H1 (cell line): ENCODE results near the gene TBX4. TPM values are rescaled to one million over a fixed set of nuclear protein-coding genes. Genes with fewer than 3 reads are reported as not detected.

Source experiments
- CTCF ChIA-PET: fragments of 300-600 bp; sonication (Branson Sonifier 250); formaldehyde crosslinking; loops from one replicate; lab custom pipeline; 2021; ENCODE audit not compliant: partially characterized antibody; lab: Charles Lee
- POLR2A ChIA-PET: fragments of 300-600 bp; sonication (Branson Sonifier 250); formaldehyde crosslinking; loops from one replicate; lab custom pipeline; 2021; ENCODE audit warnings: inconsistent platforms; ENCODE audit not compliant: partially characterized antibody; lab: Charles Lee
- DNase-seq, 2 experiments: peaks; one replicate each; pipeline versions ENCODE4 v3.0.0 to v3.0.0-alpha.2; 2010 to 2022; ENCODE audit warnings: low spot score in 2 of 2, low read depth in 1 of 2, mixed read lengths in 1 of 2
- FAIRE-seq: peaks from 2 replicates; lab custom pipeline; 2011; peaks lifted over from hg19 to GRCh38; lab: Jason Lieb, UNC
- H2AFZ ChIP-seq: 2 replicates; pipeline ENCODE4 v1.8.1; 2012; ENCODE audit warnings: low read length, inconsistent platforms
- H2AK5ac ChIP-seq: 2 replicates; pipeline ENCODE4 v1.6.1; 2013; ENCODE audit warnings: low read depth, low read length
- H2BK120ac ChIP-seq: replicated peaks from 2 replicates; pipeline ENCODE3; 2013; ENCODE audit warnings: low read depth, low read length, inconsistent platforms
- H2BK12ac ChIP-seq: 2 replicates; pipeline ENCODE4 v1.6.1; 2013; ENCODE audit warnings: low read depth, low read length
- H2BK15ac ChIP-seq: 2 replicates; pipeline ENCODE4 v1.6.1; 2013; ENCODE audit warnings: low read length
- H2BK20ac ChIP-seq: 2 replicates; pipeline ENCODE4 v1.6.1; 2013; ENCODE audit warnings: low read length
- H2BK5ac ChIP-seq: 2 replicates; pipeline ENCODE4 v1.6.1; 2013; ENCODE audit warnings: low read depth, low read length
- H3K14ac ChIP-seq: 2 replicates; pipeline ENCODE4 v1.6.1; 2013; ENCODE audit warnings: inconsistent platforms; ENCODE audit not compliant: insufficient read length
- H3K18ac ChIP-seq: 2 replicates; pipeline ENCODE4 v1.6.1; 2013; ENCODE audit warnings: low read length; ENCODE audit errors: extremely low read depth
- H3K23ac ChIP-seq: 2 replicates; pipeline ENCODE4 v1.6.1; 2013; ENCODE audit warnings: inconsistent platforms; ENCODE audit not compliant: insufficient read length
- H3K23me2 ChIP-seq: 2 replicates; pipeline ENCODE4 v1.6.1; 2013; ENCODE audit warnings: low read depth, low read length
- H3K27ac ChIP-seq: 2 replicates; pipeline ENCODE4 v1.6.1; 2011; ENCODE audit warnings: low read depth, low read length, inconsistent platforms
- H3K27me3 ChIP-seq, 4 experiments: replicated peaks in 1 of 4; 1 replicate in 1 of 4; 2 replicates in 3 of 4; pipeline versions ENCODE4 v1.6.1 to v1.8.1; 2011 to 2013; ENCODE audit warnings: low read length in 3 of 4, mild to moderate bottlenecking in 3 of 4, inconsistent platforms in 2 of 4, mixed read lengths in 2 of 4, moderate library complexity in 1 of 4; ENCODE audit not compliant: control insufficient read depth in 3 of 4, insufficient read depth in 3 of 4; ENCODE audit errors: extremely low read depth in 1 of 4
- H3K36me3 ChIP-seq, 4 experiments: 2 replicates each; pipeline versions ENCODE4 v1.6.1 to v1.8.1; 2011 to 2013; ENCODE audit warnings: mild to moderate bottlenecking in 4 of 4, low read length in 3 of 4, moderate library complexity in 2 of 4, control low read depth in 1 of 4, inconsistent platforms in 1 of 4; ENCODE audit not compliant: insufficient read depth in 4 of 4, control insufficient read depth in 2 of 4
- H3K4ac ChIP-seq: replicated peaks from 2 replicates; pipeline ENCODE3; 2013; ENCODE audit warnings: low read length, low read depth, mixed read lengths, inconsistent platforms; ENCODE audit not compliant: insufficient read length
- H3K4me1 ChIP-seq, 4 experiments: replicated peaks in 1 of 4; 1 replicate in 1 of 4; 2 replicates in 3 of 4; pipeline versions ENCODE4 v1.6.1 to v1.8.1; 2011 to 2013; ENCODE audit warnings: low read length in 3 of 4, inconsistent platforms in 2 of 4, mixed read lengths in 1 of 4; ENCODE audit not compliant: insufficient read depth in 4 of 4, control insufficient read depth in 3 of 4
- H3K4me2 ChIP-seq, 2 experiments: 2 replicates each; pipeline versions ENCODE4 v1.6.1 to v1.8.1; 2011 to 2013; ENCODE audit warnings: low read depth in 2 of 2, low read length in 2 of 2, control low read depth in 1 of 2, inconsistent platforms in 1 of 2, mild to moderate bottlenecking in 1 of 2; ENCODE audit not compliant: insufficient read depth in 1 of 2
- H3K4me3 ChIP-seq, 4 experiments: fragments of 200-600, 300-600 bp in 1 of 4; sonication (generic), shearing (Covaris generic), sonication (Bioruptor Twin) in 1 of 4; 2 replicates each; pipeline versions ENCODE4 v1.5.1 to v1.8.1; 2011 to 2016; ENCODE audit warnings: low read length in 4 of 4, low read depth in 3 of 4, control low read depth in 2 of 4, inconsistent platforms in 2 of 4, mild to moderate bottlenecking in 2 of 4, mixed read lengths in 1 of 4, moderate library complexity in 1 of 4; ENCODE audit not compliant: insufficient read depth in 2 of 4; ENCODE audit errors: extremely low read depth in 1 of 4
- H3K56ac ChIP-seq: replicated peaks from 2 replicates; pipeline ENCODE3; 2013; ENCODE audit warnings: low read depth, mild to moderate bottlenecking, mixed read lengths, low read length, inconsistent platforms; ENCODE audit not compliant: insufficient read length
- H3K79me1 ChIP-seq: 2 replicates; pipeline ENCODE4 v1.6.1; 2013; ENCODE audit warnings: low read depth, low read length, control low read depth
- H3K79me2 ChIP-seq, 2 experiments: 2 replicates each; pipeline versions ENCODE4 v1.6.1 to v1.8.1; 2012 to 2013; ENCODE audit warnings: low read length in 2 of 2, mild to moderate bottlenecking in 2 of 2, inconsistent platforms in 1 of 2; ENCODE audit not compliant: insufficient read depth in 2 of 2, control insufficient read depth in 1 of 2
- H3K9ac ChIP-seq, 4 experiments: replicated peaks in 1 of 4; 1 replicate in 1 of 4; 2 replicates in 3 of 4; pipeline versions ENCODE4 v1.6.1 to v1.8.1; 2011 to 2013; ENCODE audit warnings: low read depth in 3 of 4, low read length in 3 of 4, control low read depth in 2 of 4, mild to moderate bottlenecking in 2 of 4, moderate library complexity in 2 of 4, inconsistent platforms in 1 of 4; ENCODE audit errors: extremely low read depth in 1 of 4
- H3K9me3 ChIP-seq, 2 experiments: 2 replicates each; pipeline versions ENCODE4 v1.6.1 to v1.8.1; 2012 to 2013; ENCODE audit warnings: mild to moderate bottlenecking in 2 of 2, moderate library complexity in 2 of 2, control low read depth in 1 of 2, inconsistent platforms in 1 of 2, low read depth in 1 of 2, low read length in 1 of 2, mixed read lengths in 1 of 2; ENCODE audit not compliant: insufficient read depth in 2 of 2
- H4K20me1 ChIP-seq, 2 experiments: replicated peaks in 1 of 2; 2 replicates each; pipeline versions ENCODE3 to v1.8.1; 2011 to 2013; ENCODE audit warnings: inconsistent platforms in 2 of 2, low read length in 2 of 2, mild to moderate bottlenecking in 1 of 2; ENCODE audit not compliant: insufficient read depth in 2 of 2, control insufficient read depth in 1 of 2
- H4K5ac ChIP-seq: 2 replicates; pipeline ENCODE4 v1.6.1; 2013; ENCODE audit warnings: low read length, low read depth, mixed read lengths, inconsistent platforms; ENCODE audit not compliant: insufficient read length
- H4K8ac ChIP-seq: 2 replicates; pipeline ENCODE4 v1.8.0; 2013; ENCODE audit warnings: mild to moderate bottlenecking, moderate library complexity, low read length, inconsistent platforms; ENCODE audit not compliant: insufficient read depth; ENCODE audit errors: extremely low read depth
- H4K91ac ChIP-seq: replicated peaks from 2 replicates; pipeline ENCODE3; 2013; ENCODE audit warnings: low read length, mixed read lengths, inconsistent platforms; ENCODE audit not compliant: insufficient read length
- CBX8 ChIP-seq: fragments of 300-800, 300-1000 bp; sonication (generic); IDR thresholded peaks from 2 replicates; pipeline ENCODE4 v1.7.1; 2016; ENCODE audit warnings: low read depth, low read length, borderline replicate concordance
- CREB1 ChIP-seq: IDR thresholded peaks from 2 replicates; pipeline ENCODE4 v1.6.1; 2012; ENCODE audit warnings: inconsistent platforms
- FOSL1 ChIP-seq: IDR thresholded peaks from 2 replicates; pipeline ENCODE4 v1.6.1; 2011; ENCODE audit warnings: mild to moderate bottlenecking, low read depth, low read length, moderate library complexity; ENCODE audit not compliant: insufficient read depth
- GABPA ChIP-seq: IDR thresholded peaks from 2 replicates; pipeline ENCODE4 v1.6.1; 2011; ENCODE audit warnings: mild to moderate bottlenecking, low read length, moderate library complexity, borderline replicate concordance; ENCODE audit not compliant: insufficient read depth
- HDAC2 ChIP-seq, 2 experiments: fragments of 300-600 bp in 1 of 2; sonication (generic) in 1 of 2; IDR thresholded peaks; 2 replicates each; pipeline ENCODE4 v1.6.1; 2011 to 2012; ENCODE audit warnings: low read depth in 2 of 2, low read length in 2 of 2, mild to moderate bottlenecking in 2 of 2, moderate library complexity in 2 of 2, borderline replicate concordance in 1 of 2, inconsistent platforms in 1 of 2
- KDM5A ChIP-seq: fragments of 200-600 bp; IDR thresholded peaks from 2 replicates; pipeline ENCODE4 v1.7.1; 2012; ENCODE audit warnings: mild to moderate bottlenecking, low read length, inconsistent platforms, mixed read lengths
- RFX5 ChIP-seq: IDR thresholded peaks from 2 replicates; pipeline ENCODE4 v1.6.1; 2011; ENCODE audit warnings: low read depth, low read length, improper control_type of control experiment, borderline replicate concordance
- SAP30 ChIP-seq: fragments of 300-600 bp; sonication (generic); IDR thresholded peaks from 2 replicates; pipeline ENCODE4 v1.7.1; 2012; ENCODE audit warnings: low read length, moderate library complexity, mild to moderate bottlenecking, inconsistent platforms; ENCODE audit not compliant: insufficient read depth, insufficient replicate concordance
- SIX5 ChIP-seq: IDR thresholded peaks from 2 replicates; pipeline ENCODE4 v1.6.1; 2011; ENCODE audit warnings: mild to moderate bottlenecking, low read depth, low read length
- USF2 ChIP-seq: IDR thresholded peaks from 2 replicates; pipeline ENCODE4 v1.6.1; 2011; ENCODE audit warnings: low read length, improper control_type of control experiment
- WGBS, 2 experiments: shearing (Covaris generic) in 1 of 2; methylation state at CpG; one replicate each; pipeline versions ENCODE4 v1.1.6 to v1.1.7; 2013 to 2015; ENCODE audit warnings: low lambda C conversion rate in 2 of 2, mixed read lengths in 2 of 2, inconsistent platforms in 1 of 2, low coverage in 1 of 2, missing lambda C conversion rate in 1 of 2; ENCODE audit not compliant: insufficient replicate concordance in 2 of 2, insufficient coverage in 1 of 2, insufficient read length in 1 of 2; ENCODE audit errors: extremely low coverage in 1 of 2, missing lambda C conversion rate in 1 of 2; 5-methylcytosine and 5-hydroxymethylcytosine counted together
- polyA plus RNA-seq, 7 experiments: library from polyadenylated mRNA; depleted of rRNA in 3 of 7; stranded (reverse) in 5 of 7; unstranded in 2 of 7; fragments of >200 nt in 5 of 7; fragments of 200-250 nt in 2 of 7; gene quantifications; 1 replicate in 5 of 7; 2 replicates in 1 of 7; 4 replicates in 1 of 7; pipeline versions ENCODE4 v1.2.1 to v1.2.3, GENCODE V29; 2011 to 2013; ENCODE audit warnings: missing spikeins in 2 of 7, mixed read lengths in 2 of 7
- total RNA-seq: library from RNA; stranded (reverse); fragmentation: NEBNext Ultra II Directional; extraction: Animal tissue kit (Norgen Biotek cat#: 25700); gene quantifications from 2 replicates; pipeline ENCODE4 v1.2.1, GENCODE V29; 2021

Gene TBX4
- total and polyA plus RNA-seq, 2 of the 8 experiments (the other 6 are each of a cell fraction or from before 2014, with no cell fraction given), result 0.02 TPM; not detected in 1

GRCh38 chr17:61457226-61457983 is 5.2 kb downstream of the TBX4 start:
- WGBS, 2 experiments, result 9% methylated on average over 32 of the region's 39 CpGs; no CpG with 5 or more reads in 1 of the 2 experiments
- Histone ChIP-seq H4K5ac (no peak overlapping the region), H2BK15ac (no peak overlapping the region), H3K9ac (no peak overlapping the region), H3K79me2 (no peaks in the 10 kb centered on the region), H2AK5ac (no peak overlapping the region), H3K4me3 (peak overlapping the region; percentile 1 to 47 (median 2); a peak in 4 of 8 replicates), H3K79me1 (no peaks in the 10 kb centered on the region), H4K91ac (no peak overlapping the region), H3K23ac (no peak overlapping the region), H3K9me3 (peaks cover 0 to 4% of the 10 kb centered on the region in 2 experiments; a peak in 1 of 4 replicates), H2BK12ac (0 out of 2 replicates have a peak overlapping the region, but pooled peaks have one; percentile 50), H3K4ac (no peak overlapping the region), H2BK5ac (no peak overlapping the region), H3K4me1 (peaks cover 2 to 26% (median 9%) of the 10 kb centered on the region in 4 experiments; a peak in 6 of 7 replicates), H2BK20ac (no peak overlapping the region), H3K18ac (no peak overlapping the region), H4K20me1 (peaks cover 23 to 30% of the 10 kb centered on the region in 2 experiments), H3K23me2 (peaks cover 1% of the 10 kb centered on the region; the same call in 1 of the 2 replicates), H3K36me3 (peaks cover 0 to 20% (median 0%) of the 10 kb centered on the region in 4 experiments; a peak in 1 of 8 replicates), H3K27me3 (peaks cover 91 to 100% (median 97%) of the 10 kb centered on the region in 4 experiments), H4K8ac (peak overlapping the region; percentile 72; the same call in 1 of the 2 replicates), H3K14ac (no peak overlapping the region), H2BK120ac (no peak overlapping the region), H3K4me2 (peak overlapping the region; percentile 26 to 44), H3K56ac (no peak overlapping the region), H3K27ac (no peak overlapping the region), H2AFZ (no peak overlapping the region)
- ChIA-PET POLR2A (interaction anchor here (1.6 to 1.7 kb wide), 2 partner anchors 51 to 62 kb away, joined by 3 to 4 read pairs; no protein-coding TSS in a partner anchor), CTCF (interaction anchor here (0.9 to 11.6 kb wide), 7 partner anchors 10 to 117 kb away, joined by 3 to 136 read pairs (median 5); partner anchors contain the start of gene TBX2)
- no peak for FAIRE-seq
- peak in 1 of 2 experiments; percentile 63 for DNase-seq
- TF ChIP-seq KDM5A (no peak), GABPA (no peak), CBX8 (peak; percentile 99), SIX5 (no peak), CREB1 (no peak), SAP30 (no peak), FOSL1 (no peak), USF2 (no peak), HDAC2 (IDR thresholded peaks at IDR 0.05; ENCODE audit: borderline replicate concordance in 1 of 2, low read depth in 2 of 2, low read length in 2 of 2) (no peak), RFX5 (no peak)
